D721Med (cell line): Measurements from ENCODE around the gene ABAT.

ENCODE experiments used
- DNase-seq: peaks from one replicate; pipeline ENCODE4 v3.0.0; 2011; ENCODE audit warnings: low spot score; ENCODE audit not compliant: insufficient read length
- FAIRE-seq: peaks from 2 replicates; lab custom pipeline; 2011; peaks lifted over from hg19 to GRCh38; lab: Jason Lieb, UNC
- CTCF ChIP-seq: IDR thresholded peaks from 2 replicates; pipeline ENCODE4 v1.5.1; 2012; ENCODE audit warnings: mild to moderate bottlenecking, control low read depth; ENCODE audit not compliant: insufficient read depth; ENCODE audit errors: missing control alignments

ABAT gene

GRCh38 chr16:8816967-8817655, 142.7 kb downstream of the ABAT start:
- no peak for DNase-seq
- TF ChIP-seq CTCF, result no peak
- no peak for FAIRE-seq

GRCh38 chr16:8818504-8819270, 144.3 kb downstream of the ABAT start:
- no peak for FAIRE-seq
- no peak for DNase-seq
- no peak for TF ChIP-seq CTCF

GRCh38 chr16:8819411-8820034, 145.1 kb downstream of the ABAT start:
- FAIRE-seq, result no peak

GRCh38 chr16:8822403-8822802, 148.0 kb downstream of the ABAT start:
- no peak for FAIRE-seq
- no peak for DNase-seq
- TF ChIP-seq CTCF, result no peak

More at GRCh38 chr16:8819411-8820034, 145.1 kb downstream of the ABAT start:
- no peak for DNase-seq
- no peak for TF ChIP-seq CTCF

- TF ChIP-seq CTCF, result no peak
- FAIRE-seq (no peak), DNase-seq (no peak)
Measured at GRCh38 chr16:8826278-8826879, 152.0 kb downstream of the ABAT start.

- no peak for TF ChIP-seq CTCF
- DNase-seq (no peak), FAIRE-seq (no peak)
Measured at GRCh38 chr16:8828541-8829165, 154.2 kb downstream of the ABAT start.
